ENCODE results near the gene ZXDC. TPM values are rescaled to one million over a fixed set of nuclear protein-coding genes. Genes with fewer than 3 reads are reported as not detected.

ZXDC gene
- total RNA-seq, 1 donor from 2014 or later, result 38.4 TPM

- TF ChIP-seq CTCF (IDR thresholded peaks at IDR 0.05; ENCODE audit: insufficient read depth, low read length, poor library complexity, severe bottlenecking), result no peak
- no peak for DNase-seq (ENCODE audit: low read depth)
- Histone ChIP-seq H3K27me3 (ENCODE audit: control insufficient read depth, insufficient read depth, low read length) (peaks cover 7% of the 10 kb centered on the region), H3K36me3 (ENCODE audit: control insufficient read depth, insufficient read depth, low read length) (no peaks in the 10 kb centered on the region), H3K4me3 (ENCODE audit: low read depth, low read length) (no peak overlapping the region)
Observed at GRCh38 chr3:126516936-126517290, 41.2 kb upstream of the ZXDC start.

DNA sequence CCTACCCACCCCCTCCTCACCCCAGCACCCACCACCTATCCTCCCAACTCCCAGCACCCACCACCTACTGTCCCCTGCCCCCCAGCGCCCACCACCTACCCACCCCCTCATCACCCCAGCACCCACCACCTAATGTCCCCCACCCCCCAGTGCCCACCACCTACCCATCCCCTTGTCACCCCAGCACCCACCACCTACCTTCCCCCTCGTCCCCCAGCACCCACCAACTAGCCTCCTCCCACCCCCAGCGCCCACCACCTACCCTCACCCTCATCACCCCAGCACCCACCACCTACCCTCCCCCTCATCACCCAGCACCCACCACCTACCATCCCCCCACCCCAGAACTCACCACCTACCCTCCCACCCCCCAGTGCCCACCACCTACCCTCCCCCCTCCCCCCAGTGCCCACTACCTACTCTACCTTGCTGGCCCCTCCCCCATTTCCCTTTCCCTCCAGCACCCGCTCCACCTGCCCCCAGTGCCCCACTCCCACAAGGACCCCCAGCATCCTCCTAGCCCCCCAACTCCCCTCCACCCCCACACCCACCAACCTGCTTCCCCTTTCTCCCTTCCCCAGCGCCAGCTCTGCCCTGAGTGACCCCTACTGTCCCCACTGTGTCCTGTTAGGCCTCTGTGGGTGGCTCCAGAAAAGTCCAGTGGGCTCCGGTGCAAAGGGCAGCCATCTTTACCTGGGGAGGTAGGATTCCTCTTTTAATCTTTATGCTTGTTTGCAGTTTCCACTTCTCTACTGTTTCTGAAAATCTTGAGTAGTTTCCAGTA lies 40.7 kb upstream of the ZXDC start:
- Histone ChIP-seq H3K4me3 (ENCODE audit: low read depth, low read length) (no peak overlapping the region), H3K36me3 (ENCODE audit: control insufficient read depth, insufficient read depth, low read length) (no peaks in the 10 kb centered on the region), H3K27me3 (ENCODE audit: control insufficient read depth, insufficient read depth, low read length) (peaks cover 7% of the 10 kb centered on the region)
- no peak for TF ChIP-seq CTCF (IDR thresholded peaks at IDR 0.05; ENCODE audit: insufficient read depth, low read length, poor library complexity, severe bottlenecking)
- no peak for DNase-seq (ENCODE audit: low read depth)

GRCh38 chr3:126515066-126515706 lies 39.5 kb upstream of the ZXDC start:
- no peak for TF ChIP-seq CTCF (IDR thresholded peaks at IDR 0.05; ENCODE audit: insufficient read depth, low read length, poor library complexity, severe bottlenecking)
- DNase-seq (ENCODE audit: low read depth), result no peak
- H3K36me3 ChIP-seq (ENCODE audit: control insufficient read depth, insufficient read depth, low read length), result no peaks in the 10 kb centered on the region
- H3K4me3 ChIP-seq (ENCODE audit: low read depth, low read length), result no peak overlapping the region
- H3K27me3 ChIP-seq (ENCODE audit: control insufficient read depth, insufficient read depth, low read length), result peaks cover 7% of the 10 kb centered on the region

GRCh38 chr3:126514161-126514560 lies 38.5 kb upstream of the ZXDC start:
- TF ChIP-seq CTCF (IDR thresholded peaks at IDR 0.05; ENCODE audit: insufficient read depth, low read length, poor library complexity, severe bottlenecking), result no peak
- peaks cover 5% of the 10 kb centered on the region for H3K27me3 ChIP-seq (ENCODE audit: control insufficient read depth, insufficient read depth, low read length)
- no peak for DNase-seq (ENCODE audit: low read depth)
- no peaks in the 10 kb centered on the region for H3K36me3 ChIP-seq (ENCODE audit: control insufficient read depth, insufficient read depth, low read length)
- H3K4me3 ChIP-seq (ENCODE audit: low read depth, low read length), result no peak overlapping the region

- Histone ChIP-seq H3K27me3 (ENCODE audit: control insufficient read depth, insufficient read depth, low read length) (peaks cover 2% of the 10 kb centered on the region), H3K4me3 (ENCODE audit: low read depth, low read length) (no peak overlapping the region), H3K36me3 (ENCODE audit: control insufficient read depth, insufficient read depth, low read length) (no peaks in the 10 kb centered on the region)
- no peak for DNase-seq (ENCODE audit: low read depth)
- no peak for TF ChIP-seq CTCF (IDR thresholded peaks at IDR 0.05; ENCODE audit: insufficient read depth, low read length, poor library complexity, severe bottlenecking)
Observed at GRCh38 chr3:126512916-126513650, 37.4 kb upstream of the ZXDC start.
